ENCODE results near the gene C6orf132.

GRCh38 chr6:42185597-42185996 is 43.2 kb upstream of the C6orf132 start:
- no peak for TF ChIP-seq CTCF (IDR thresholded peaks at IDR 0.05 in 4 of 5, conservative IDR thresholded peaks at IDR 0.05 in 1 of 5)
- TF ChIP-seq POLR2A (IDR thresholded peaks at IDR 0.05), result no peak
